HL-60/S4 treated with retinoic acid at 250 ng/mL for 4 days and 3 days (cell line): ENCODE measurements around the gene FUCA2.

Experiments
- in situ Hi-C: fragments of 300-500 bp; cut with MboI; formaldehyde crosslinking; loops from 2 replicates; pipeline ENCODE4 v1.7.0; 2022; ENCODE audit warnings: low sequenced_read_pairs

FUCA2 gene, protein sequence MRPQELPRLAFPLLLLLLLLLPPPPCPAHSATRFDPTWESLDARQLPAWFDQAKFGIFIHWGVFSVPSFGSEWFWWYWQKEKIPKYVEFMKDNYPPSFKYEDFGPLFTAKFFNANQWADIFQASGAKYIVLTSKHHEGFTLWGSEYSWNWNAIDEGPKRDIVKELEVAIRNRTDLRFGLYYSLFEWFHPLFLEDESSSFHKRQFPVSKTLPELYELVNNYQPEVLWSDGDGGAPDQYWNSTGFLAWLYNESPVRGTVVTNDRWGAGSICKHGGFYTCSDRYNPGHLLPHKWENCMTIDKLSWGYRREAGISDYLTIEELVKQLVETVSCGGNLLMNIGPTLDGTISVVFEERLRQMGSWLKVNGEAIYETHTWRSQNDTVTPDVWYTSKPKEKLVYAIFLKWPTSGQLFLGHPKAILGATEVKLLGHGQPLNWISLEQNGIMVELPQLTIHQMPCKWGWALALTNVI

DNA sequence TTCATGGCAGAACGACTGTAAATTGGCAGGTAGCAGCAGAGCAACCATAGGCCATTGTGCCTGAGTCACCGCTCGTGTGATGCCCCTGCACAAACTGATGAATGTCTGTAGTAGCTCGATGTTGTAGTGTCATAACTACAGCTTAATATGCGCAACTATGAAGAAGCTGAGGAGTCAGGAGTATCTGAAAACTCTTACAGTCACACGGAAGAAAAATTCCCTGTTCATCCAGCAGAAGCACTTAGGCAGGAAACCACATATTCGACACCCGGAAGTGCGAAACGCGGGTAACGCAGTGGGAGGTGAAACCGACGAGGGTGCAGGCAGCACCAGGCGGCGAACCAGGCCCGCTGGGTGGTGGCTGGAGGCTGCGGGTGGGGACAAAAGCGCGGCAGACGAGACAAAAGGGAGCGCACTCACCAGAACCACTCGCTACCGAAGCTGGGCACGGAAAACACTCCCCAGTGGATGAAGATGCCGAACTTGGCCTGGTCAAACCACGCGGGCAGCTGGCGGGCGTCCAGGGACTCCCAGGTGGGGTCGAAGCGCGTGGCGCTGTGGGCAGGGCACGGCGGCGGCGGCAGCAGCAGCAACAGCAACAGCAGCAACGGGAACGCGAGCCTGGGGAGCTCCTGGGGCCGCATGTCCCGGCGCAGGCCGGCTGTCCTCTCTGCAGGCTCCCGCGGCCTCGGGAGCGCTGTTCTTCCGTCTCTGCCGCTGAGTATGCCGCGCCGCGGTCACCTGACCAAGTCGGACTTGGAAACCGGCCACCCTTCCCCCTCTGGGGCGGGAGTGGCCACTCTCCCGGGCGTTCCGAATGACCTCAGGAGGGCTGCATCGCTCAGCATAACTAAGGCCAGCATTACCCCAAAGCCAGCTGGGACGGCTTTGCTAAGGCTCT is at the start of gene FUCA2:
TSS of gene FUCA2 (minus strand) at position 730 of the 901 bp plus-strand sequence. CDS start at position 644, 86 bp downstream.
- in situ Hi-C loops = no loop called here

DNA sequence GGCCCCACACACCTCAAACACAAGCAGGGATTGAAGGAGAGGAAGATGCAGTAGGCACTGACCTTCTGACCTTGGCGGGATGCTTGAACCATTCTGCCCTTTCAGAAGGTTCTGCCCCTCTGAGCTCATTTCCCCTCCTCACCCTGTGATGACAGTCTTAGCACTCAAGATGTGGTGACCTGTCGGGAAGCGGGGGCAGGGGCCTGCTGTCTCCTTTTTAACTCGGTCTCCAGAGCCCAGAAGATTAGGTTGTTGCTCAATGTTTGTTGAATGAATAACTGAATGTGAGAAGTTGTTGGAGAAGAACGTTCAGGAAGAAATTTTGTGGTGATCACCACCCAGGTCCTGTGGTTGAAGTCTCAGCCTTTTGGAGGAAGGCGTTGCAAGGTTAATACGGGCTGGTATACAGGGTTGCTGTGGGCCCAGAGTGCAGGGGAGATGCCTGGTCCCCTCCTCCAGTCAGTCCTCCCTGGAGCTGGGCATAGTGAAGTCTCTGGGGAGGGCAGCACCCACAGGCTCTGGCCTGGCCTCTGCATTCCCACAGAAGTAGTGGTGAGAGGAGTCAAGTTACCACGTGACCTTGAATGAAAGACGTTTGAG is 49.7 kb upstream of the FUCA2 start:
- in situ Hi-C loops = no loop called here

DNA sequence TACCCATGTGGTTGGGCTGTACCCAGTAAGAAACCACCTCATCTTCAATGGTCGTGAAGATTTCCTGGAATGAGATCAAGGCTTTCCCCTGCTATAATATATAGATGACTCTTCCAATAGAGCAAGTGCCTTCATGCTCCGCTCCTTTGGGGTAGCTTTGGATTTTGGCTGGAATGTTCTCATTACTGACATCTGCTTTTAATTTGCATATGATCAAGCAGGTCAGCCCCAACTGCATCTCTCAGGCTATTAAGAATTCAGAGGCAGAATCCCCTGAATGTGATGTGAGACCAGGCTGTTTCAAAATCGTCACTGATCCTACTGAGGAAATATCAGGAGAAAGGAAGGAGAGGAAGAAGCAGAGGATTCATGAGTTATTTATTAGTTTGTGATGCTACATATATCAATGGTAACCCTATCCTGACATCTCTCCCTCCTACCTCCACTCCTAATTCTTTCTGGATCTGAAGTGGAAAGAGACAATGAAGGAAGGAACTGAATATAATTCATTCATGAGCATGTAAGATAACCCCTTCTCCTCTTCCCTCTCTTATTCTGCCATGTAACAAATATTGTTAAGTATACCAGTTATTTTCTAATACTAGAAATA is 47.6 kb upstream of the FUCA2 start:
- in situ Hi-C loops = no loop called here

DNA sequence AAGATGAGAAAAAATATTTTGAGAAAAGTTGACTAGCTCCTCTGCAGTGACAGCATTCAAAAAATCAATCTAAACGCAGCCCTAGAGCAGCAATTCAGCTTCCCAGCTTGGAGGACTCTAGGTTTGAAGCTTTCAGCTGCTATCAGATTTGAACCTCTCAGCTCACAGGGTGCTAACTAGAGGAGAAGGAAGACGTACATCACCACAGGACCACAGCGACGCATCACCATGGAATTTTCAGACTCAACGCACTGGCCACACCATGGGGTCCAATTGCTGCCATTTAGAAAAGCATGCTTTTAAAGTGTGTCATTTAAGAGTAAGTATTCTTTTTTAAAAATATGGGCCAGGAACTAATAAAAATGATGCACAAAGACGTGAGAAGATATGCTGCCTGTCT is 45.0 kb upstream of the FUCA2 start:
- in situ Hi-C loops = no loop called here

DNA sequence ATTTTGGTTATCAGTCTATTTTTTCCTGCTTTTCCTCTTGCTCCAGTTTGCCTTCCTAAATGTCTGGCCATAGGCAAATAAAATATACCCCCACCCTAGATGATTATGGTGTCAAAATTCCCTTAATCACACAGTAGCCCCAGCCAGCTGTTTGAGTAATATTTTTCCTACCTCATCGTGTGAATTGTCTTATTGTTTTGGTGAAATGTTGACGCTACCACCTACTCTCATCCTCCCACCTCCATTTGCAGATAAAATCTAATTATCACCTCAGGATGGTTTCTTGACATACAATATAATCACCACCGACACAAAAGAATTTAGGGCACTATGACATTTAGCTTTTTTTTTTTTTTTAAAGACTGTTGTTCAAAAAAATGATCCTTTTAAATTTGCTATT is 44.1 kb upstream of the FUCA2 start:
- in situ Hi-C loops = no loop called here

DNA sequence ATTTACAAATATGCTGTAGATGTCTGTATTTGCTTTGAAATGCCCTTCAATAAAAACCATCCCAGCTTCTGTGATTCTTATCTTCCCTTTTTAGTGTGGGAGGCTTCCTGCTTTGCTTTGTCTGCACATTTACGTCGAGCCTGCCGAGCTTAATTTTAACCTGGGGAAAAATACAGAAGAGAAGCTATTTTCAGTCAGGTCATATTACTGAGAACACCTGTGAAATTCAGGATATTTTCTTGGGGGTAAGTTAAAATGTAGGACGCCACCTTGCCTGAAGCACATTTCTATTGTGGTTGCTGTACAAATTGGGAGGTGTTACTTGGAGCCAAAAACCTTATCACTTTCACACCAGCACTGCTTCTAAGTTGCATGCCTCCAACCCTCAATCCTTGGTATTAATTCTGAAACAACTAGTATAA is 43.6 kb upstream of the FUCA2 start:
- in situ Hi-C loops = no loop called here

DNA sequence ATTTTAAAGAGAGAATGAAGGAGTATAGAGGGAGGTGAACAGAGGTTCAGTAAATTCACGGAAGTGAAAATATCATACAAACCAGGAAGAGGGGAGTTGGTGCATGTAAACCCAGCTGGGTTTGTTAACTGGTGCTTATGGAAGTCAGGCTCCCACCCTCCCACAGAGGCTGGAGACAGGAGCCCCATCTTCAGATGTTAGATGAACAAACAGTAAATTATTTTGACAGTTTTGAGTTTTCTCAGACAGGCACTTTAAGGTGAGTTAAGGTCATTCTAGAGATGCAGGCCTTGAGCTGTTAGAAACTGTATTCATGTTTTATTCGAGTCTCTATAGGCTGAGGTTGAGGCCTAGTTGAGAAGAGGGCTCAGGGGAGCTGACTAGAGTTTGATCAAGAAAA is 41.8 kb upstream of the FUCA2 start:
- in situ Hi-C loops = no loop called here

DNA sequence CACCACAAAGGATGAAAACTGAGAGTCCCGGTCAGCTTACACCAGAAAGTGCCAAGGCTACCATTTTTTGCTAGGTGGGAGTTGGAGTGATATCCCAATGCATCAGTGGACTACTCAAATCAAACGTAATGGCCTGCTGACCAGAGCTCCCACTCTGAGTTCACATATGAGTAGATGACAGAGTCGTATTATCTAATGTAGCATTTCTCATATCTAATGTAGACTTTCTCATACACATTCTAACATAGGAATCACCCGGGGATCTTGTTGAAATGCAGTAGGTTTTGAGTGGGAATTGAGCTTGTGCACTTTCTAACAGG is 38.4 kb upstream of the FUCA2 start:
- in situ Hi-C loops = no loop called here

DNA sequence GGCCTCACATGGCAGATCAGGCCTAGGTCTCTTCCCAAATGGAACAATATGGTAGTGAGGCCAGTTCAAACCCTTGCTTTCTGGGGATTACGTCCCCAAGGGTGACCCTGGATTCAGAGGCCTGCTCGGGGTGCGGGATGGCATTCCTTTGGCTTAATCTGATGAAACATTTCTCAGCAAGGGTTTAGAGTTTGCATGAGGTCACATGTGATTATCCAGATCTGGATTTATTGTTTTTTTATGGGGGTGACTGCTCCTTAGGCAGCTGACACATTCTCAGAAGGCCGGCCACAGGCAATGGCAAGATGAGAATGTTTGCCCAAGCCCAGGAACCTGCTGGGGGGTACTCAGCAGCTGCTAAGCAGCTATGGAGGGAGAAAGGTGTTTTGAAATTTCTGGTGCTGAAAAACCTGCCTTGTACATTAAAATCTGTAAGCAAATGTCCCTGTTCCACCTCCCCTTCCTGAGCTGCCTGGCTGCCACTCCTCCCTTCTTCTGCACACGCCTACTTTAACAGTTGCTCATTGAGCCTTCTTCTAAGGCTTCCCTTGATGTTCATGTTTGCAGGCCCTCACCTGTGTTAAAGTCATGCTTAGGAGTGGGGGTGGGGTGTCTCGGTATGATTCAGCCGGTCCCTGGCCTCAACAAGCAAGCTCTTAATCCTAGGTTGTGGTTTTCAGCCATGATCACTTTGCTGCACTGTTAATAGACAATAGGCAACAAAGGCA is 37.9 kb upstream of the FUCA2 start:
- in situ Hi-C loops = no loop called here

DNA sequence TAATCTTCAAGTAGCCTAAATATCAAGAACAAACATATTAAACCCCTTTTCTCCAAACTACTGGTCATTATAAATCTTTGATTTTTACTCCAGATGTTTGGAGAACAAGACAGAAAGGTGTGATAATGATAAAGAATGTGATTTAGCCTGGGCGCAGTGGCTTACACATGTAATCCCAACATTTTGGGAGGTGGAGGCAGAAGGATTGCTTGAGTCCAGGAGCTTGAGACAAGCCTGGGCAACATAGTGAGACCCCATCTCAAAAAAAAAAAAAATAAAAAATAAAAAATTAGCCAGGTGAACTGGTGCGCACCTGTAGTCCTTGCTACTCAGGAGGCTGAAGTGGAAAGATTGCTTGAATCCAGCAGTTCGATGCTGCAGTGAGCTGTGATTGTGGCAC is 35.1 kb upstream of the FUCA2 start:
- in situ Hi-C loops = no loop called here

DNA sequence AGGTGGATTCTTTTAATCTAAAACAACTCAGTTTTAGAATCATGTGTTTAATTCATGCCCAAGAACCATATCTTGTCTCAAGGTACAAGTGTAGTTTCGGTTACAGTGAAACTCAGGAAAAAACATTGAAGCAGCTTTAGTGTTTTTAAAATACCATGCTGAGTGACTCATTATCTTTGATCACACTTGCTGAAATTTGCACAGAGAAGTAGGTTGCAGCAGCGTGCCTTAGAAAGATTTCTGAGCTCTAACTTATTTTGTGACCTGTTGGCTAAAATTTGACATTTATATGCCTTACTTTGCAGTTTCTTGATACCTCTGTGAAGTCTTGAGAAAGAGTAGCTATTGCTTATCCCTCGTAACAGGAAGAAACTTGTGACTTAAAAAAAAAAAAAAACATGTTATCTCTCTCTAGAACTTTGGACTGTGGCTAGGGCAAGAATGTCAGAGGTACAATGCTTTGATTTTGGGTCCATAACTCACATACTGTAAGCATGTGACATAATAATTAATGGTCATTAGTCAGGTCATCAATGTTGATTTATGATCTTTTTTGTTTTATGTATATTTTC is 34.5 kb upstream of the FUCA2 start:
- in situ Hi-C loops = no loop called here

DNA sequence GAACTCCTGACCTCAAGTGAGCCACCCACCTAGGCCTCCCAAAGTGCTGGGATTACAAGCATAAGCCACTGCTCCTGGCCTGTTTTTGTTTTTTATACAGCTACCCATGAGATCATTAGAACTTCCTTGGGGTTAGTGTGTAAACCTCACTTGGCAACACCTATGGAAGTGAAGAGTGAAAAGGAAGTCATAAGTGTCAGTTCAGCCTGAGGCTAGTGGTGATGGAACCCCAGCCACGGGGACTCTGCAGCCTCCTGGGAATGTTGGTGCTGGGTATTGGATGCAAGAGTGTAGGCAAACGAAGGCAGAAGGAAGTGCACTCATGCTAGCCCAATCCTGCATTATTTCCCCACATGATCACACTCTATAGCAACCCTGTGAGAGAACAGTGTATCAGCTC is 33.6 kb upstream of the FUCA2 start:
- in situ Hi-C loops = no loop called here

DNA sequence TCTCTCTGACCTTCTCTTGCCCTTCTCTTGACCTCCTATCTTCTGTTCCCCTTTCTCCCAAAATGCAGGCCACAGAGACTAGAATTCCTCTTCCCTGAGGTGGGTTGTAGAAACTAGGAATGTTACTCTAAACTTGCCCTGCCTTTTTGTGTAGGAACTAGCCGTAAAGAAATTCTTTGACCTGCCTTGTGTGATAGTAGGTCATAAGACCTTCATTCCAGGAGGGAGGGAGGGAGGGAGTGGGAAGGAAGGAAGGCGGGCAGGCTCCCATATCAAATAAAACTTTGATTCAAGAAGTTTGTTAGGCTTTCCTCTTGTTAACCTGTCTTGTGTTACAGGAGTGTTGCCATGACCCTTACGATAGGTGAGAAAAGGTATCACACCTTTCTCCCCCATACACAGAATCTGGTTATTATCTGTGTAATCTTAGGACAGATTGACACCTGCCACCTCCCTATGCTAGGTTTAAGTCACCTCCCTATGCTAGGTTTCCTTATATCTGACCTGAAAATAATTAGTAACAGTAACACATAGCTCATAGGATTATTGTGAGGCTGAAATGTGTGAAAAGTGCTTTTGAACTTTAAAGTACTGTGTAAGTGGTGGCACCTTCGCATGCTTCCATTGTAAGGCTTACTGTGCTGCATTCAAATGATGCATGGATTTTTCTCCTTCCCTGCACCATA is 32.6 kb upstream of the FUCA2 start:
- in situ Hi-C loops = no loop called here

DNA sequence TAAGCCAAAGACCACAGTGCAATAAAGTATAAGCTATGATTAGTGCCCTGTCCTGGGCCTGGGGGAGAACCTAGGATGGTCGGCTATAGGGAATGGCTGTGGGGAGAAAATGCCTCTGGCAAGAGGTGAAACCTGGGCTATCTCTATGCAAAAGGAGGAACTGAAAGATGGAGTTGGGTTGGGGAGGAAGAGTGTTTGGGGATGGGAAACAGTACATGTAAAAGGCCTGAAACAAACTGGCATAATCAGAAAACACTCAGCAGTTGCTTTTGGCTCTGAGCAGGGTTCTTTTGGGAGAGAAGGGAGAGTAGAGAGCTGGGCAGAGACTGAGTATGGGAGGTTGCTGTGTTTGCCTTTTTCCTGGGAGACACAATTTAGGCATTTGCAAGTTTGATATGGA is 31.9 kb upstream of the FUCA2 start:
- in situ Hi-C loops = no loop called here

DNA sequence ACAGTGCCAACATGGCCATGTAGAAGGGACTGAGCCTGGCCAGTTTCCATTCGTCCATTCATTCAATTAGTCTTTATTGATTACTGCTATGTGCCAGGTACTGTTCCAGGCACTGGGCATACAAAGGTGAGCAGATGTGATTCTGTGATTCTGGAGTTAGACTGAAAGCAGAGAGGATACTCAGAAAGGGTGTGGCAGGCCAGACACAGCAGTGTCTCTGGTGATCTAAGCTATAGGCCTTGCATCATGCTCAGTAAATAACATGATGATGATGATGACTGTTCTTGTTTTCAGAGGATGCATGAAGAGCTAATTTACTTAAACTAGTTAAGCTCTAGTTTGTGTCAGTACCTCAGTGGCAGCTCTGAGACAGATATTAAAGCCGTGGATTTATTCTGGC is 31.4 kb upstream of the FUCA2 start:
- in situ Hi-C loops = no loop called here

DNA sequence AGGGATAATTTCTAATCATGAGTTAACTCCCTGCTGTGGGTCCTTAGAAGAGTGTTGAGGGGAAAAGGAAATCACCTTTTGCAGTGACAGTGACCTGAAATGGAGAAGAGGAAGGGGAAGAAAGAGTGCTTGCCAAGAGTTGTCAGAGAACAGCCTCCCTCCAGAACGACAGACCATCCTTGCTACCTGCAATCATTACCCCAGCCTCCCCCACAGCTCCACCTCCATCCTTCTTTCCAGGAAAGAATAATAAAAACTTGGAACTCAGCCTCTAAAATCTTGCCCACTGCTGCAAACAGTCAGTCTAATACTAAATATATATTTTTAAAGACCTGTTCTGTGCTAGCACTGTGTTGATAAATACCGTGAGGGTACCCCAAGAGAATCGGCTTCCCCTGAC is 28.7 kb upstream of the FUCA2 start:
- in situ Hi-C loops = no loop called here

DNA sequence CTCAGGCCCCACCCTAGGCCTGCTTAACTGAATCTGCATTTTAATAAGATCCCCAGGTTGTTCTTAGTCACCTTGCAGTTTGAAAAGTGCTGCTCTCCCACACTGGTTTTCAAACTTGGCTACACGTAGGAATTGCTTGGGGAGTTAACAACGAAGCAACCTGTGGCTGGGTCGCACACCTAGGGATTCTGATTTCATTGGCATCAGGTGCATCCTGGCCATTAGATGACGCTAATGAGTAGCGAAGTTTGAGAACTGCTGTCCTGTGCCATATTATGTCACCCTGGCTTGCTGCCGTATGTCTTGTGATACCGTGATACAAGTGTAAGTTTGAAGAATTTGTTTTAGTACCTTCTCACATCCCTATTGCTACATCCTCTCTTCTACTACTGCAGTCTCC is 28.2 kb upstream of the FUCA2 start:
- in situ Hi-C loops = no loop called here

DNA sequence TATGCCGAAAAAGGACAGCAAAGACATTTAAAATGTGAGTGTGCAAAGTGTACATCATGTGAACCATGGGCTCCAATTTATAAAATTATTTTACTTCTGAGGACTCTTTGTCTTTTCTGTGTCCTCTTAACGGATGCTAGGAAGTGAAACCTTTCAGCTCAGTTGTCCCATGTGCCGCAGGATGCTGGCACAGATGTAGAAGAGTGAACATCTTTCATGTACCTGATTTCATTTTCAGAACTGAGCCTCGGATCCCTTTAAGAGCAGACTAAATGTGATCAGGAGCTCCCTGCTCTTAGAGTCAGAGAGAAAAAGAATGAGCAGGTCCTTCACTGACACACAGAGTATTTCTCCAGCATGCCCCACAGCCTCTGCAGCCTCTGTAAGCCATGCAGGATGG is 27.6 kb upstream of the FUCA2 start:
- in situ Hi-C loops = no loop called here

DNA sequence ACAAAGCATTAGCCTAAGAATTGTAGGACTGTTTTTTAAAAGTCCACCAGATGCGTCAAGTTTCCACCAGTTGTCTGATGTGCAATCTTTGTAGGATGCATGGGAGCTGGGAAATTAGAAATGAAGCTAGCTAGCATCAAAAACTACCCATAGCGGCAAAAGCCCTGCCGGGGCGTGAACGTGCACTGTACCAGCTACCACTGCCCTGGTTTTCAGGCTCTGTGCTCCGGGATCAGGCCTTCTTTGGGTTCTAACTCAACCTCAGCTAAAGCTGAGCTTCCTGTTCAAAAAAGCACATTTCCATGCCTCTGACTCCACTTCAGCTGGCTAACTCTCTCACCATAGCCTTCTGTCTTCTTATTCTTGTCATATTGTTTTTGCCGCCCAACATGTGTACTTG is 26.9 kb upstream of the FUCA2 start:
- in situ Hi-C loops = no loop called here
